ENCODE measurements around the gene GRPEL2. TPM values are rescaled to one million over a fixed set of nuclear protein-coding genes. Genes with fewer than 3 reads are reported as not detected.

Gene GRPEL2
- total RNA-seq, 1 experiment from 2014 or later, result 48.9 TPM

- TF ChIP-seq, protein P1, sequence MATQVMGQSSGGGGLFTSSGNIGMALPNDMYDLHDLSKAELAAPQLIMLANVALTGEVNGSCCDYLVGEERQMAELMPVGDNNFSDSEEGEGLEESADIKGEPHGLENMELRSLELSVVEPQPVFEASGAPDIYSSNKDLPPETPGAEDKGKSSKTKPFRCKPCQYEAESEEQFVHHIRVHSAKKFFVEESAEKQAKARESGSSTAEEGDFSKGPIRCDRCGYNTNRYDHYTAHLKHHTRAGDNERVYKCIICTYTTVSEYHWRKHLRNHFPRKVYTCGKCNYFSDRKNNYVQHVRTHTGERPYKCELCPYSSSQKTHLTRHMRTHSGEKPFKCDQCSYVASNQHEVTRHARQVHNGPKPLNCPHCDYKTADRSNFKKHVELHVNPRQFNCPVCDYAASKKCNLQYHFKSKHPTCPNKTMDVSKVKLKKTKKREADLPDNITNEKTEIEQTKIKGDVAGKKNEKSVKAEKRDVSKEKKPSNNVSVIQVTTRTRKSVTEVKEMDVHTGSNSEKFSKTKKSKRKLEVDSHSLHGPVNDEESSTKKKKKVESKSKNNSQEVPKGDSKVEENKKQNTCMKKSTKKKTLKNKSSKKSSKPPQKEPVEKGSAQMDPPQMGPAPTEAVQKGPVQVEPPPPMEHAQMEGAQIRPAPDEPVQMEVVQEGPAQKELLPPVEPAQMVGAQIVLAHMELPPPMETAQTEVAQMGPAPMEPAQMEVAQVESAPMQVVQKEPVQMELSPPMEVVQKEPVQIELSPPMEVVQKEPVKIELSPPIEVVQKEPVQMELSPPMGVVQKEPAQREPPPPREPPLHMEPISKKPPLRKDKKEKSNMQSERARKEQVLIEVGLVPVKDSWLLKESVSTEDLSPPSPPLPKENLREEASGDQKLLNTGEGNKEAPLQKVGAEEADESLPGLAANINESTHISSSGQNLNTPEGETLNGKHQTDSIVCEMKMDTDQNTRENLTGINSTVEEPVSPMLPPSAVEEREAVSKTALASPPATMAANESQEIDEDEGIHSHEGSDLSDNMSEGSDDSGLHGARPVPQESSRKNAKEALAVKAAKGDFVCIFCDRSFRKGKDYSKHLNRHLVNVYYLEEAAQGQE (IDR thresholded peaks at IDR 0.05; ENCODE audit: low read depth), result no peak
- TF ChIP-seq EZH2phosphoT487 (IDR thresholded peaks at IDR 0.05; ENCODE audit: borderline replicate concordance) (no peak), TCF7L2 (IDR thresholded peaks at IDR 0.05; ENCODE audit: borderline replicate concordance, extremely low read depth, insufficient read depth, insufficient read length) (no peak), MAX (IDR thresholded peaks at IDR 0.05) (no peak), ZNF274 (IDR thresholded peaks at IDR 0.05; ENCODE audit: low read depth, low read length) (no peak), CBX3 (IDR thresholded peaks at IDR 0.05; ENCODE audit: low read depth) (no peak)
- TF ChIP-seq, protein P2, sequence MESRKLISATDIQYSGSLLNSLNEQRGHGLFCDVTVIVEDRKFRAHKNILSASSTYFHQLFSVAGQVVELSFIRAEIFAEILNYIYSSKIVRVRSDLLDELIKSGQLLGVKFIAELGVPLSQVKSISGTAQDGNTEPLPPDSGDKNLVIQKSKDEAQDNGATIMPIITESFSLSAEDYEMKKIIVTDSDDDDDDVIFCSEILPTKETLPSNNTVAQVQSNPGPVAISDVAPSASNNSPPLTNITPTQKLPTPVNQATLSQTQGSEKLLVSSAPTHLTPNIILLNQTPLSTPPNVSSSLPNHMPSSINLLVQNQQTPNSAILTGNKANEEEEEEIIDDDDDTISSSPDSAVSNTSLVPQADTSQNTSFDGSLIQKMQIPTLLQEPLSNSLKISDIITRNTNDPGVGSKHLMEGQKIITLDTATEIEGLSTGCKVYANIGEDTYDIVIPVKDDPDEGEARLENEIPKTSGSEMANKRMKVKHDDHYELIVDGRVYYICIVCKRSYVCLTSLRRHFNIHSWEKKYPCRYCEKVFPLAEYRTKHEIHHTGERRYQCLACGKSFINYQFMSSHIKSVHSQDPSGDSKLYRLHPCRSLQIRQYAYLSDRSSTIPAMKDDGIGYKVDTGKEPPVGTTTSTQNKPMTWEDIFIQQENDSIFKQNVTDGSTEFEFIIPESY (IDR thresholded peaks at IDR 0.05; ENCODE audit: extremely low read depth, insufficient replicate concordance, low read length), result no peak
Observed at GRCh38 chr5:149315753-149316152, 29.5 kb upstream of the GRPEL2 start (continued).
